Naive thymus-derived CD4-positive, alpha-beta T cell (primary cell): ENCODE measurements around the gene ST8SIA5. TPM values are rescaled to one million over a fixed set of nuclear protein-coding genes. Genes with fewer than 3 reads are reported as not detected.

Experiments
- ATAC-seq: fragments of 150-1000 bp; cut with Tn5 transposase; 2 replicates; pipeline ENCODE4 v1.10.0; 2021; ENCODE audit warnings: mild to moderate bottlenecking, moderate library complexity
- CTCF ChIA-PET: fragments of 350-600 bp; sonication (Branson Sonifier 250); formaldehyde crosslinking; loops from one replicate; lab custom pipeline; 2021; ENCODE audit warnings: antibody characterized with exemption; lab: Charles Lee
- POLR2A ChIA-PET: fragments of 350-600 bp; sonication (Branson Sonifier 250); formaldehyde crosslinking; loops from one replicate; lab custom pipeline; 2021; ENCODE audit warnings: antibody characterized with exemption, inconsistent platforms; lab: Charles Lee
- DNase-seq, 9 donors: peaks; one replicate each; pipeline versions ENCODE4 v3.0.0 to v3.0.0-alpha.2; 2020 to 2022; ENCODE audit warnings: mixed read lengths in 1 of 9
- H3K27ac ChIP-seq: one replicate; pipeline ENCODE4 v1.7.0; 2013; ENCODE audit warnings: mild to moderate bottlenecking, low read depth, low read length, moderate library complexity
- H3K27me3 ChIP-seq, 2 donors: one replicate each; pipeline ENCODE4 v1.7.0; 2013; ENCODE audit warnings: low read length in 2 of 2, mild to moderate bottlenecking in 2 of 2, moderate library complexity in 2 of 2; ENCODE audit not compliant: control insufficient read depth in 2 of 2, insufficient read depth in 2 of 2
- H3K36me3 ChIP-seq, 3 experiments: 1 replicate in 2 of 3; 2 replicates in 1 of 3; pipeline ENCODE4 v1.7.0; 2013; ENCODE audit warnings: low read length in 3 of 3, mild to moderate bottlenecking in 3 of 3, moderate library complexity in 1 of 3; ENCODE audit not compliant: insufficient read depth in 3 of 3, control insufficient read depth in 2 of 3
- H3K4me1 ChIP-seq, 2 donors: one replicate each; pipeline ENCODE4 v1.7.0; 2013; ENCODE audit warnings: low read length in 2 of 2, mild to moderate bottlenecking in 2 of 2, moderate library complexity in 1 of 2; ENCODE audit not compliant: control insufficient read depth in 2 of 2, insufficient read depth in 2 of 2
- H3K4me3 ChIP-seq: 2 replicates; pipeline ENCODE4 v1.7.0; 2013; ENCODE audit warnings: mild to moderate bottlenecking, low read length
- H3K9me3 ChIP-seq, 3 experiments: 1 replicate in 2 of 3; 2 replicates in 1 of 3; pipeline ENCODE4 v1.7.0; 2013; ENCODE audit warnings: low read length in 3 of 3; ENCODE audit not compliant: control insufficient read depth in 2 of 3
- H3K27ac Mint-ChIP-seq, 9 donors: one replicate each; pipeline ENCODE4 v1.8.0; 2020 to 2022; ENCODE audit warnings: mixed read lengths in 9 of 9, mild to moderate bottlenecking in 8 of 9, moderate library complexity in 5 of 9, inconsistent platforms in 2 of 9
- H3K27me3 Mint-ChIP-seq, 5 donors: one replicate each; pipeline ENCODE4 v1.8.0; 2021 to 2022; ENCODE audit warnings: mixed read lengths in 5 of 5, mild to moderate bottlenecking in 1 of 5
- H3K36me3 Mint-ChIP-seq, 5 donors: one replicate each; pipeline ENCODE4 v1.8.0; 2020 to 2022; ENCODE audit warnings: mixed read lengths in 5 of 5, mild to moderate bottlenecking in 3 of 5, inconsistent platforms in 1 of 5
- H3K4me1 Mint-ChIP-seq, 7 donors: one replicate each; pipeline ENCODE4 v1.8.0; 2020 to 2022; ENCODE audit warnings: mixed read lengths in 7 of 7, mild to moderate bottlenecking in 3 of 7, inconsistent platforms in 1 of 7
- H3K4me3 Mint-ChIP-seq, 10 donors: one replicate each; pipeline ENCODE4 v1.8.0; 2020 to 2022; ENCODE audit warnings: mild to moderate bottlenecking in 10 of 10, mixed read lengths in 10 of 10, moderate library complexity in 6 of 10, inconsistent platforms in 2 of 10
- H3K9me3 Mint-ChIP-seq, 11 donors: one replicate each; pipeline ENCODE4 v1.8.0; 2020 to 2022; ENCODE audit warnings: mixed read lengths in 11 of 11, mild to moderate bottlenecking in 4 of 11, inconsistent platforms in 1 of 11, moderate library complexity in 1 of 11
- intact Hi-C, 2 donors: fragments of 100-400 bp; cut with micrococcal nuclease; formaldehyde crosslinking; loops; one replicate each; pipeline ENCODE4 v1.15.1; 2023
- polyA plus RNA-seq, 2 donors: library from polyadenylated mRNA; unstranded; fragments of 300-500 nt; fragmentation: Illumina TruSeq; gene quantifications; one replicate each; pipeline ENCODE4 v1.2.3, GENCODE V29; 2021
- total RNA-seq, 6 experiments: library from RNA in 5 of 6; stranded (reverse) in 5 of 6; gene quantifications; 1 replicate in 5 of 6; 2 replicates in 1 of 6; pipeline ENCODE4 v1.2.3 and lab custom pipeline; 2021 to 2026

Gene ST8SIA5
- total and polyA plus RNA-seq, 7 experiments from 2014 or later, result 0.02 to 0.11 TPM; not detected in 5

GRCh38 chr18:46632401-46633071, 124.3 kb downstream of the ST8SIA5 start:
- ChIA-PET POLR2A (no interaction called here), CTCF (no interaction called here)
- H3K36me3 ChIP-seq, result no peaks in the 10 kb centered on the region
- peaks cover 0 to 16% (median 3%) of the 10 kb centered on the region in 11 donors for H3K9me3 Mint-ChIP-seq
- H3K4me3 Mint-ChIP-seq, result no peak overlapping the region
- H3K27ac Mint-ChIP-seq, result no peak overlapping the region
- DNase-seq (no peak), ATAC-seq (no peak)
- H3K4me3 ChIP-seq, result no peak overlapping the region
- H3K4me1 ChIP-seq, result no peaks in the 10 kb centered on the region
- H3K27me3 ChIP-seq, result no peaks in the 10 kb centered on the region
- H3K27me3 Mint-ChIP-seq, result peaks cover 0 to 14% (median 0%) of the 10 kb centered on the region in 5 donors
- no peak overlapping the region for H3K27ac ChIP-seq
- H3K4me1 Mint-ChIP-seq, result peaks cover 0 to 17% (median 2%) of the 10 kb centered on the region in 7 donors
- intact Hi-C loops, result no loop called here
- no peaks in the 10 kb centered on the region for H3K9me3 ChIP-seq
- H3K36me3 Mint-ChIP-seq, result no peaks in the 10 kb centered on the region

GRCh38 chr18:46630991-46631390, 125.9 kb downstream of the ST8SIA5 start:
- Mint-ChIP-seq H3K9me3 (peaks cover 0 to 12% (median 3%) of the 10 kb centered on the region in 11 donors), H3K4me3 (no peak overlapping the region), H3K4me1 (peaks cover 0 to 15% (median 2%) of the 10 kb centered on the region in 7 donors), H3K27ac (no peak overlapping the region), H3K27me3 (peaks cover 0 to 12% (median 0%) of the 10 kb centered on the region in 5 donors), H3K36me3 (no peaks in the 10 kb centered on the region)
- H3K27ac ChIP-seq, result no peak overlapping the region
- ChIA-PET POLR2A (no interaction called here), CTCF (no interaction called here)
- intact Hi-C loops, result no loop called here
- H3K4me3 ChIP-seq, result no peak overlapping the region
- H3K27me3 ChIP-seq, result no peaks in the 10 kb centered on the region
- DNase-seq (no peak), ATAC-seq (no peak)
- no peaks in the 10 kb centered on the region for H3K4me1 ChIP-seq
- no peaks in the 10 kb centered on the region for H3K9me3 ChIP-seq
- H3K36me3 ChIP-seq, result no peaks in the 10 kb centered on the region

GRCh38 chr18:46630160-46630559, 126.7 kb downstream of the ST8SIA5 start:
- no peaks in the 10 kb centered on the region for H3K4me1 ChIP-seq
- CTCF ChIA-PET, result no interaction called here
- POLR2A ChIA-PET, result no interaction called here
- intact Hi-C loops, result no loop called here
- ATAC-seq (no peak), DNase-seq (no peak)
- H3K4me1 Mint-ChIP-seq, result peaks cover 0 to 14% (median 5%) of the 10 kb centered on the region in 7 donors
- H3K9me3 Mint-ChIP-seq, result peaks cover 0 to 12% (median 3%) of the 10 kb centered on the region in 11 donors
- H3K9me3 ChIP-seq, result no peaks in the 10 kb centered on the region
- H3K36me3 Mint-ChIP-seq, result no peaks in the 10 kb centered on the region
- no peak overlapping the region for H3K27ac Mint-ChIP-seq
- H3K27ac ChIP-seq, result no peak overlapping the region
- peaks cover 0 to 15% (median 0%) of the 10 kb centered on the region in 5 donors for H3K27me3 Mint-ChIP-seq
- no peaks in the 10 kb centered on the region for H3K27me3 ChIP-seq
- H3K36me3 ChIP-seq, result no peaks in the 10 kb centered on the region
- H3K4me3 Mint-ChIP-seq, result no peak overlapping the region
- H3K4me3 ChIP-seq, result no peak overlapping the region

GRCh38 chr18:46629361-46629760, 127.5 kb downstream of the ST8SIA5 start:
- peaks cover 2 to 6% of the 10 kb centered on the region in 2 donors for H3K4me1 ChIP-seq
- intact Hi-C loops, result no loop called here
- no peaks in the 10 kb centered on the region for H3K9me3 ChIP-seq
- H3K27me3 ChIP-seq, result no peaks in the 10 kb centered on the region
- ChIA-PET POLR2A (no interaction called here), CTCF (no interaction called here)
- Mint-ChIP-seq H3K4me3 (peak overlapping the region in 1 of 10 donors; percentile 16), H3K9me3 (peaks cover 0 to 12% (median 2%) of the 10 kb centered on the region in 11 donors), H3K27ac (no peak overlapping the region), H3K27me3 (peaks cover 0 to 15% (median 0%) of the 10 kb centered on the region in 5 donors), H3K36me3 (no peaks in the 10 kb centered on the region), H3K4me1 (peaks cover 6 to 20% (median 13%) of the 10 kb centered on the region in 7 donors)
- ATAC-seq (no peak), DNase-seq (no peak)
- H3K27ac ChIP-seq, result no peak overlapping the region
- no peaks in the 10 kb centered on the region for H3K36me3 ChIP-seq
- H3K4me3 ChIP-seq, result no peak overlapping the region

- Histone ChIP-seq H3K9me3 (no peaks in the 10 kb centered on the region), H3K27ac (no peak overlapping the region), H3K4me1 (peaks cover 14% of the 10 kb centered on the region in 2 donors), H3K4me3 (no peak overlapping the region), H3K27me3 (no peaks in the 10 kb centered on the region), H3K36me3 (no peaks in the 10 kb centered on the region)
- DNase-seq (no peak), ATAC-seq (no peak)
- peaks cover 0 to 10% (median 2%) of the 10 kb centered on the region in 11 donors for H3K9me3 Mint-ChIP-seq
- no peak overlapping the region for H3K27ac Mint-ChIP-seq
- no peak overlapping the region for H3K4me3 Mint-ChIP-seq
- peaks cover 16 to 32% (median 24%) of the 10 kb centered on the region in 7 donors for H3K4me1 Mint-ChIP-seq
- POLR2A ChIA-PET, result no interaction called here
- CTCF ChIA-PET, result no interaction called here
- no peaks in the 10 kb centered on the region for H3K36me3 Mint-ChIP-seq
- intact Hi-C loops, result no loop called here
- peaks cover 0 to 13% (median 0%) of the 10 kb centered on the region in 5 donors for H3K27me3 Mint-ChIP-seq
Measured at GRCh38 chr18:46628206-46628605, 128.6 kb downstream of the ST8SIA5 start.

GRCh38 chr18:46627136-46627535, 129.7 kb downstream of the ST8SIA5 start:
- H3K4me3 Mint-ChIP-seq, result no peak overlapping the region
- POLR2A ChIA-PET, result no interaction called here
- no peak for DNase-seq

More at GRCh38 chr18:46627136-46627535, 129.7 kb downstream of the ST8SIA5 start:
- Histone ChIP-seq H3K36me3 (no peaks in the 10 kb centered on the region), H3K9me3 (no peaks in the 10 kb centered on the region), H3K27ac (no peak overlapping the region), H3K4me3 (no peak overlapping the region), H3K4me1 (peaks cover 18 to 24% of the 10 kb centered on the region in 2 donors), H3K27me3 (no peaks in the 10 kb centered on the region)
- intact Hi-C loops, result no loop called here
- Mint-ChIP-seq H3K4me1 (peaks cover 20 to 41% (median 32%) of the 10 kb centered on the region in 7 donors), H3K27me3 (peaks cover 0 to 3% (median 0%) of the 10 kb centered on the region in 5 donors), H3K27ac (no peak overlapping the region), H3K9me3 (peaks cover 0 to 8% (median 2%) of the 10 kb centered on the region in 11 donors), H3K36me3 (peaks cover 0 to 3% (median 0%) of the 10 kb centered on the region in 5 donors)
- no peak for ATAC-seq
- CTCF ChIA-PET, result no interaction called here
